ENCODE measurements around the gene SLC30A4.

SLC30A4 gene

DNA sequence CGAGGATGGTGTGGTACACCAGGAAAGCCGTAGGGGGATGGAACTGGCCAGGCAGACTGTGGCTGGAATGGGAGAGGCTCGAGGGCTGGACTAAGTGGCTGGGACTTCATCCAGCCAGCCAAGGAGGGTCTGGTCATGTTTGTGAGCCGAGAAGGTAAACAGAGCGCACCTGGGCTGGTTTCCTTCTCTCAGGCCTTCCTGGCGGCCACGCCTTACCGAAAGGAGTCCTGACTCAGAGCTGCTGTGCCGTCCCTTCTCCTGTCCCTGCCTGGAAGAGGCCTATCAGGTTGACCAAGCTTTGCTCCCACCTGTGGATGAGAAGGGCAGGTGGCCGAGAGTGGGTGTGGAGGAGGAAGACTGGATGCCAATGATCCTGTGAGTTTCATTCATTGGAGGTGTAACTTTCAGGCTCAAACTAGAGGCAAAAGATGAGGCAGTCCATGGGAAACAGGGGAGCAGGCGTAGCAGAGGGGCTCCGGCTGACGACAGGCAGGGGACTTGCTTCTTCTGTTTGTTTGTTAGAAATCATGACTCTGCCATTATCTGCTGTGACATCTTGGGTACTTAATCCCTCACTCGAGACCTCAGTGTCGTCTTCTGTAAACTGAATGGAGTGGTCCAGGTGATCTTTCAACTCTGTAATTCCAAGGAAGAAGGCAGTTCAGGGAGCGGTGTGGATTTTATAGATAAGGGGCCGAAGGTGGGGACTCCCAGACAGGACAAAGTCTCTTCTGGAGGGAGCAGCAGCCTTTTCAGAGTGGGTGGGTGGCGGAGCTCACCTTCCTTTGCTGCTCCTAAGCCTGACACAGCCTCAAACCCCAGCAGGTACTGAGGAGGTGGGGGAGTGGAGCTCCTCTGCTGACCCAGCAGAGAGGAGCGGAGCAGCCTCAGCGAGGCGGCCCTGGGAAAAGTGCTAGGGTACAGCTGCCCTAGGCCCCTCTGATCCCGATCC lies 72.4 kb downstream of the SLC30A4 start:
- no peak for DNase-seq (ENCODE audit: low read depth)

DNA sequence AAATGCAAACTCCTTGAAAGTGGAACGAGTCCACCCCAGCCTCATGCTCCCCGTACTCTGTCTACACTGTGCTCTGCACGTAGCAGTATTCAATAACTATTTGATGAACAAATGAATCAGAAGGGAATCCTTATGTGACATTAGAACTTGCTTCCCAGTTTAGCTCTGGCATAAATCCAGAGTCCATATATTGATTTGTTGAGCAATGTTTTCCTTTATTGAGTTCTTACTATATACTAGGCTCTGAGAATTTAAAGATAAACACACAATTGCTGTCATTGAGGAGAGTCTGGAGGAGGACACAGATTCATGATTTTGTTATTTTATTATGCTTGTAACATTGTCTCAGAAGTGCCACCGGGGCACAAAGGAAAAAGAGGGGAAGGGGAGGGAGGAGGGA lies 73.2 kb downstream of the SLC30A4 start:
- no peak for DNase-seq (ENCODE audit: low read depth)

- DNase-seq (ENCODE audit: low read depth) = no peak
Observed at GRCh38 chr15:45448066-45448915, 74.3 kb downstream of the SLC30A4 start.

- no peak for DNase-seq (ENCODE audit: low read depth)
Observed at GRCh38 chr15:45443645-45444044, 78.9 kb downstream of the SLC30A4 start.

GRCh38 chr15:45442507-45443135 lies 79.9 kb downstream of the SLC30A4 start:
- no peak for DNase-seq (ENCODE audit: low read depth)

DNA sequence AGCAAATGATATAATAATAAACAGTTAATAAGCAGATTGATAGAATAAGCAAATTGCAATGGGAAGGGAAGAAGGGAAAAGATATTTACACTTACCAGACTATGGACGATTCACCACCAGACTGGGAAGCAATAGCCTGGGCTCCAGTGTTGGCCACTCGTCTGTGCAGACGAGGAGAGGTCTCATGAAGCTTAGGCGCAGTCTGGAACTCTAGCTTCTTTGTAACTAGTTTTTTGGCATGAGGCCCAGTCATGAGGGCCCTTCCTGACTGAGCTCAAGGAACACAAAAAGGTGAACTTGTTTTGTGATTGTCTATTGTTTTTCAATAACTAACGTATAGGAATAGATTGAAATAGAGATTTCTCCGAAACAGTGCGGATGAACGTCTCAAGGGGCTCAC lies 80.9 kb downstream of the SLC30A4 start:
- DNase-seq (ENCODE audit: low read depth) = no peak

- DNase-seq (ENCODE audit: low read depth) = no peak
Observed at GRCh38 chr15:45441036-45441435, 81.5 kb downstream of the SLC30A4 start.

DNA sequence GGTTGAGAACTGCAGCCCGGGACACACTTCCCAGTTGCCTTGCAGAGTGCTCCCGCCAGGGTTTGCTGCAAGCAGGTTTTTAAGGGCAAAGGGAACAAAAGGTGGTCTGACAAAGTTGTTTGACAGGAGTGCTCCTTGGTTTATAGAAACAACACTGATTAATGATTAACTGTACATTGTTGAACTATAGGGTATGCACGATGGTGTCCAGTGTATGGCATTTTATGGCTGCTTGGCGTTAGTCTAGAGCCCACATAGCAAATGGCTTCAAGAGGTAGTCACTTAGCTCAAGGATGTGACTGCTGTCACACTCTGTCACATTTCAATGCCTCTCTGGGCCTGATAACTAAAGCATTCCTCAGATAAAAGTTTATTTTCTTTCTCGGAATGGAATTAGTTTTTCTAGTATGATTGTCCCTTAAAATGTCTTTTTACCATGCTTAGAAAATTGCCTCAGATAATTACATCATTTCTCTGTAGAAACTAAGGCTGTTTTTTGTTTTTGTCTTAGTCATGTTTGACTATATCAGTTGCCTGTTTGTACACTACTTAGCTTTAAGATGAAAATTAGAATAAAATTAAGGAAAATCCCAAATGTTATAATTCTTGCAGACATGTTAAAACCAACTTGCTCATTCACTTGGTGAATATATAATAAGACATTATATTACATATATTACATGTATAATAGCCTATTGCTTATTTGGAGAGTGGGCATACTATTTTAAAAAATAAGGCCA lies 82.9 kb downstream of the SLC30A4 start:
- no peak for DNase-seq (ENCODE audit: low read depth)

- DNase-seq (ENCODE audit: low read depth) = no peak
Observed at GRCh38 chr15:45435124-45435903, 87.2 kb downstream of the SLC30A4 start.

- no peak for DNase-seq (ENCODE audit: low read depth)
Observed at GRCh38 chr15:45434078-45434567, 88.4 kb downstream of the SLC30A4 start.

DNA sequence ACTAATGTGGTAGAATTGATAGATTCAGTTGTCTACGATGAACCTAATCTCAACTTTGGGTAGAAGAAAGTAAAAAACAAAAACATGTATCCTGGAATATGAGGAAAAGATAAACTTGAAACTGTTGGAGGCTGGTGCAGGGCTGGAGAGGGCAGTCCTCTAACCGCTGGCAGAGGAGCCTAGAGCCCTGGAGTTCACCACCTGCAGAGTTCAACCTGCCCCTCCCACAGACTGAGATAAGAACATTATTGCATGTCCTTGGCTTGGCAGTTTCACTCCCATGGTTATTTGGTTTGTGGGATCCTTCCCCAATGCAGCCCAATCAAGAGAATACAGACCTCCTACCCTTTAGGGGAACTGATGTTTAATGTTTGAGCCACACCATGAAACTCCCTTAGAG lies 91.0 kb downstream of the SLC30A4 start:
- DNase-seq (ENCODE audit: low read depth) = no peak

DNA sequence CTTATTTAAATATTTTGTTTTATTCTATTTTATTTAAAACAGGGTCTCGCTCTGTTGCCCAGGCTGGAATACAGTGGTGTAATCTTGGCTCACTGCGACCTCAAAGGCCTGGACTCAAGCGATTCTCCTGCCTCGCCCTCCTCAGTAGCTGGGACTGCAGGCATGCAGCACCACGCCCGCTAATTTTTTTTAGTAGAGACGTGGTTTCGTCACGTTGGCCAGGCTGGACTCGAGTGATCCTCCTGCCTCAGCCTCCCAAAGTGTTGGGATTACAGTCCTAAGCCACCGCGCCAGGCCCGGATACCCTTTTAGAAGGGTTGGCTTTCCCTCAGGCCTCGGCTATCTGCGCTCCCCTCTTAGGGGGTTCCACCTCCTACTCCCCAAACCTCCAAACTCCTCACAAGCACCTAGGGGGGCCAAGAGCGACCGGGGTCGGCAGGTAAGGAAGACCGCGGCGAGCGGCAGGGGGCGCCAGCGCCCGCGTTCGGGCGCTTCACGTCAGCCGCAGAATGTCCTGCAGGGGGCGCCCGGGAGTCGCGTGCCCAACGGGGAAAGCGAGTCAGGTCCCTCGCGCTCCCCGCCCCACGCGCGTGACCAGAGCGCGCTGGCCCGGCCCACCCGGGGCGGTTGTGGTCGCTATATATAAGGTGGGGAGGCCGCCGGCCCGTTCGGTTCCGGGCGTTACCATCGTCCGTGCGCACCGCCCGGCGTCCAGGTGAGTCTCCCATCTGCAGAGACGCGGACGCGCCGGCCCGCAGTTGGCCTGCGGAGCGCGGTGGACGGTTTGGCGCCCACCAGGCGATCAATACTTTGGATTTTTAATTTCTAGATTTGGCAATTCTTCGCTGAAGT lies 92.4 kb downstream of the SLC30A4 start:
- DNase-seq (ENCODE audit: low read depth) = peak; percentile 92
